Measurements from ENCODE around the gene EIF4G2. TPM values are rescaled to one million over a fixed set of nuclear protein-coding genes. Genes with fewer than 3 reads are reported as not detected.

EIF4G2 gene
- total RNA-seq, 4 donors from 2014 or later: 316 to 656 (median 355) TPM

GRCh38 chr11:10797001-10797400 lies 11.7 kb downstream of the EIF4G2 start:
- no peak for TF ChIP-seq CTCF (IDR thresholded peaks at IDR 0.05; ENCODE audit: low read depth)

GRCh38 chr11:10796191-10796590 lies 12.5 kb downstream of the EIF4G2 start:
- no peak for TF ChIP-seq CTCF (IDR thresholded peaks at IDR 0.05; ENCODE audit: low read depth)

DNA sequence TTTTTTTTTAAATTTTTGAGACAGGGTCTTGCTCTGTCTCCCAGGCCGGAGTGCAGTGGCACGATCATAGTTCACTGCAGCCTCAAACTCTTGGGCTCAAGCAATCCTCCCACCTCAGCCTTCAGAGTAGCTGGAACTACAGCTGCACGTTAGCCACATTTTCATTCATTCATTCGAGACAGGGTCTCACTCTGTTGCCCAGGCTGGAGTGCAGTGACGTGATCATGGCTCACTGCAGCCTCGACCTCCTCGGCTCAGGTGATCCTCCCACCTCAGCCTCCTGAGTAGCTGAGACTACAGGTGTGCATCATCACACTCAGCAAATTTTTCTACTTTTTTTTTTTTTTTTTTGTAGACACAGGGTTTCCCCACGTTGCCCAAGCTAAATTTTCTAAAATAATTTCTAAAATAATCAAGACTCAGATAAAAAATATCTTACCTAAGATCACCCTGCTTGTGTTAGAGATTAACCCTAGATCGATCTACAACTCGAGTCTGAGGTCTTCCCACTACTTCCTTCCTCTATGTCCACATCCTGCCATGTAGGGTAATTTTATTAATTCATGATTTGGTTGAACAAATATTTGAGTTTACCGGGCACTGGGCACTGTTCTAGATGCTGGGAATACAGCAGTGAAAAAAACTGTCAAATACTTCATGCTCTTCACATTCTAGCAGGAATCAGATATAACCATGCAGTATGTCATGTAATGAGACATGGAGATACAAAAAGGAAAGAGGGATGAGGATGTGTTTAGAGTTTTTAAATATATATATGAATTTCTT lies 15.1 kb downstream of the EIF4G2 start:
- TF ChIP-seq CTCF (IDR thresholded peaks at IDR 0.05; ENCODE audit: low read depth): no peak

GRCh38 chr11:10792385-10793068 lies 16.2 kb downstream of the EIF4G2 start:
- TF ChIP-seq CTCF (IDR thresholded peaks at IDR 0.05; ENCODE audit: low read depth): no peak

GRCh38 chr11:10786451-10786850 lies 22.3 kb downstream of the EIF4G2 start:
- no peak for TF ChIP-seq CTCF (IDR thresholded peaks at IDR 0.05; ENCODE audit: low read depth)

DNA sequence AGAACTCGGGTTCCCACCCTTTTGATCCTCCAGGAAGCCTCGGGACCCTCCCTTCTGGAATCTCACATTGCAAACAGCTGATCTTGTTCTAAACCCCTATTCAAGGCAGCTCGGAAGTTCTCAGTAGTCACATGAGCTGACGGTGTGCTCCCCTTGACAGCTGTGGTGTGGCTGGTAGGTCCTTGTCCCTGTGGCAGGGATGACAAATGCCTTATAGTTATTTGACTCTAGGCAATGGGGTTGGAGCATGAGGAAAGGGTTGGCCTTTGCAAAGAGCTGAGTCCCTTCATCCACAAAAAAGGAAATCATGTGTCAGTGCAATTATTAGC lies 23.6 kb downstream of the EIF4G2 start:
- TF ChIP-seq CTCF (IDR thresholded peaks at IDR 0.05; ENCODE audit: low read depth): no peak

GRCh38 chr11:10784232-10785145 lies 24.2 kb downstream of the EIF4G2 start:
- no peak for TF ChIP-seq CTCF (IDR thresholded peaks at IDR 0.05; ENCODE audit: low read depth)

All from subcutaneous adipose tissue (tissue), 4 donors.